Nephron progenitor cell (in vitro differentiated cells): ENCODE measurements around the gene REL.
"Not testable (repeated sequence)": the region's sequence is repeated elsewhere in the genome, so short reads cannot be mapped to it uniquely, and the experiment has no call there.

Source experiments
- DNase-seq: peaks from one replicate; pipeline ENCODE4 v3.0.0; 2021
- H3K27ac Mint-ChIP-seq: 2 replicates; pipeline ENCODE4 v1.8.0; 2021; ENCODE audit warnings: mild to moderate bottlenecking, moderate library complexity, mixed read lengths
- H3K27me3 Mint-ChIP-seq: 2 replicates; pipeline ENCODE4 v1.8.0; 2021; ENCODE audit warnings: mild to moderate bottlenecking, low read depth, mixed read lengths; ENCODE audit not compliant: poor library complexity
- H3K36me3 Mint-ChIP-seq: 2 replicates; pipeline ENCODE4 v1.8.0; 2021; ENCODE audit warnings: low read depth, mixed read lengths
- H3K4me1 Mint-ChIP-seq: 2 replicates; pipeline ENCODE4 v1.8.0; 2021; ENCODE audit warnings: mixed read lengths
- H3K4me3 Mint-ChIP-seq: 2 replicates; pipeline ENCODE4 v1.8.0; 2021; ENCODE audit warnings: mild to moderate bottlenecking, moderate library complexity, mixed read lengths
- H3K9me3 Mint-ChIP-seq: 2 replicates; pipeline ENCODE4 v1.8.0; 2021; ENCODE audit warnings: mild to moderate bottlenecking, moderate library complexity, mixed read lengths
- CTCF ChIP-seq: fragments of 200-600 bp; sonication (generic); IDR thresholded peaks from 2 replicates; pipeline ENCODE4 v1.5.0; 2021; ENCODE audit warnings: antibody characterized with exemption

REL gene

DNA sequence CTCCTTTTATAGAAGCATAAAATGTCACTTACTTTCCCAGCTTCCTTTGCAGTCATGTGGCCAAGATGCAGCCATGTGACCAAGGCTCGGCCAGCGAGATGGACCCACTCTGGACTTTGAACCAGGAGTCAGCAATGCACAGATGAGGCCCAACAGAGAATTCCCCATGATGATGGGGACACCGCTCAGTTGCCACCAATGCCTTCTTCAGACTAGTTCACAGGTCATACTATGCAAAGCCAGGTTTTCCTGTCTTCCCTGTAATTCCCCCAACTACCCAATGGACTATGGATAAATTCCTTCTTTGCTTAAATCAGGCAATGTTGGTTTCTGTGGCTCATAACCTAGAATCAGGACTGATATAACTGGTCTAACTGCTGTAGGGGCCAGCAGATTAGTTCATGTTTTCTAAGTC lies 22.5 kb upstream of the REL start:
- peaks cover 5% of the 10 kb centered on the region for H3K9me3 Mint-ChIP-seq
- no peak overlapping the region for H3K4me3 Mint-ChIP-seq
- TF ChIP-seq CTCF, result no peak
- no peak for DNase-seq
- H3K4me1 Mint-ChIP-seq, result no peaks in the 10 kb centered on the region
- peaks cover 11% of the 10 kb centered on the region for H3K27me3 Mint-ChIP-seq
- H3K27ac Mint-ChIP-seq, result no peak overlapping the region
- H3K36me3 Mint-ChIP-seq, result no peaks in the 10 kb centered on the region

DNA sequence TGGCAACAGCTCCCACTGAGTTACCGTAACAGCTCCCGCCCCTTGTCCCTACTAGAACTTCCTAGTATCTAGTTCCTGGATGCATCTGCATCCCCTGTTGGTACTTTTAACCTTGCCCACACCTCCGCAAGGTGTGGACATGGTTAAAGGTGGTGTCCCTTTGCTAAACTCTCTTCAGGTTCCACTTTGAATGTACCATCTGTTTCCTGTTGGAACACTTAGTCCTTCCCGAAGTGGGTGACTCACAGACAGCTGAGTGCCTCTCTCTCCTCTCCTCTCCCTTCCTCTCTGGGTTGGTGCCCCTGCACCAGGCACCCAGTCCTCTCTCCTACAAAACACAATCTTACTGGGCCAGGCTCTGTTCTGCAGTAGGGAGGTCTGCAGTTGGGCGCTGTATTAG lies 19.6 kb upstream of the REL start:
- no peak for DNase-seq
- TF ChIP-seq CTCF, result no peak
- Mint-ChIP-seq H3K36me3 (no peaks in the 10 kb centered on the region), H3K4me1 (no peaks in the 10 kb centered on the region), H3K27ac (no peak overlapping the region), H3K27me3 (peaks cover 13% of the 10 kb centered on the region), H3K9me3 (peaks cover 5% of the 10 kb centered on the region), H3K4me3 (no peak overlapping the region)

GRCh38 chr2:60862642-60863041 lies 18.7 kb upstream of the REL start:
- Mint-ChIP-seq H3K4me1 (no peaks in the 10 kb centered on the region), H3K27me3 (peaks cover 8% of the 10 kb centered on the region), H3K4me3 (no peak overlapping the region), H3K9me3 (peaks cover 5% of the 10 kb centered on the region), H3K27ac (no peak overlapping the region), H3K36me3 (no peaks in the 10 kb centered on the region)
- no peak for DNase-seq
- TF ChIP-seq CTCF, result no peak

- not testable (repeated sequence) for H3K9me3 Mint-ChIP-seq, H3K36me3 Mint-ChIP-seq, H3K27ac Mint-ChIP-seq
These were observed 16.0 kb upstream of the REL start for GRCh38 chr2:60865361-60865760.

GRCh38 chr2:60867007-60867406 lies 14.4 kb upstream of the REL start:
- Mint-ChIP-seq H3K4me3 (no peak overlapping the region), H3K27me3 (peaks cover 8% of the 10 kb centered on the region), H3K36me3 (no peaks in the 10 kb centered on the region), H3K9me3 (peaks cover 8% of the 10 kb centered on the region), H3K27ac (no peak overlapping the region), H3K4me1 (no peaks in the 10 kb centered on the region)
- DNase-seq, result no peak
- no peak for TF ChIP-seq CTCF

More at GRCh38 chr2:60865361-60865760, 16.0 kb upstream of the REL start:
- DNase-seq, H3K4me1 Mint-ChIP-seq, H3K4me3 Mint-ChIP-seq, H3K27me3 Mint-ChIP-seq: not testable (repeated sequence)

DNA sequence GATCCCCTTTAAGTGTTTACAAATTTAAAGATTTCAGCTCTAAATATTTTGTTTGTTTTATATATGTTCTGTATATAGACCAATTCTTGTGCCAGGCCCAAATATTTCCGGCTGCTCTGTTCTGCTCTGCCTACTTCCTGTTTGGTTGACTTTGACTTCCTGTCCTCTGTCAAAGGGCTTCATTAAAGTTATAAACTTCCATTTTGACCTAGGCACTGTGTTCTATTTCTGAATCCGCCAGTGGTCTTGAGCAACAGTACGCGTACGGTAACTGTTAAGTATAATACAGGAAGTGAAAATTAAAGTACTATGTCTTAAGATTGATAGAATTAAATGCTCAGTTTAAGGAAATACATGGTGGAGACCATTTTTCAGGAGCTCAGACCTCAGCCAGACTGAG lies 13.5 kb upstream of the REL start:
- Mint-ChIP-seq H3K27me3 (peaks cover 8% of the 10 kb centered on the region), H3K4me1 (no peaks in the 10 kb centered on the region), H3K27ac (no peak overlapping the region), H3K4me3 (no peak overlapping the region), H3K36me3 (no peaks in the 10 kb centered on the region), H3K9me3 (peaks cover 8% of the 10 kb centered on the region)
- DNase-seq, result no peak
- no peak for TF ChIP-seq CTCF
